ENCODE data around the gene CD38.

The CD38 gene

DNA sequence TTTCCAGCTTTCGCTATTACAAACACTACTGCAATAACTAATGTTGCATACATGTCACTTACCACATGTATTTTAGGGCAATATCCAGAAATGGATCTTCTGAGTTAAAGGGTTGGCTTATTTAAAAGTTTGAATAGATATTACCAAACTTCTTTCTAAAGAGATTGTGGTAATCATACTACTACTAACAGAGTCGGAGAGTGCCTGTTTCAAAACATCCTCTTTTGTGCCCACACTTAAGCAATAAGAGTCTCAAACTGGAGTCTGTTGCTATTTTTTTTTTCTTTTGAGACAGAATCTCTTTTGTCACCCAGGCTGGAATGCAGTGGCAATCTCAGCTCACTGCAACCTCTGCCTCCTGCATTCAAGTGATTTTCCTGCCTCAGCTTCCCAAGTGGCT lies 124.6 kb downstream of the CD38 start:
- peak; percentile 29 to 53 for DNase-seq
